DMS79 (cell line): ENCODE results near the gene USP21.
"Not testable (repeated sequence)": the region's sequence is repeated elsewhere in the genome, so short reads cannot be mapped to it uniquely, and the experiment has no call there.

Source experiments
- DNase-seq: peaks from one replicate; lab custom pipeline; 2025; lab: John Stamatoyannopoulos, UW

Gene USP21, protein sequence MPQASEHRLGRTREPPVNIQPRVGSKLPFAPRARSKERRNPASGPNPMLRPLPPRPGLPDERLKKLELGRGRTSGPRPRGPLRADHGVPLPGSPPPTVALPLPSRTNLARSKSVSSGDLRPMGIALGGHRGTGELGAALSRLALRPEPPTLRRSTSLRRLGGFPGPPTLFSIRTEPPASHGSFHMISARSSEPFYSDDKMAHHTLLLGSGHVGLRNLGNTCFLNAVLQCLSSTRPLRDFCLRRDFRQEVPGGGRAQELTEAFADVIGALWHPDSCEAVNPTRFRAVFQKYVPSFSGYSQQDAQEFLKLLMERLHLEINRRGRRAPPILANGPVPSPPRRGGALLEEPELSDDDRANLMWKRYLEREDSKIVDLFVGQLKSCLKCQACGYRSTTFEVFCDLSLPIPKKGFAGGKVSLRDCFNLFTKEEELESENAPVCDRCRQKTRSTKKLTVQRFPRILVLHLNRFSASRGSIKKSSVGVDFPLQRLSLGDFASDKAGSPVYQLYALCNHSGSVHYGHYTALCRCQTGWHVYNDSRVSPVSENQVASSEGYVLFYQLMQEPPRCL

GRCh38 chr1:161159087-161159912, at the start of gene USP21:
Gene USP21, plus strand, starts transcription at chr1:161159500. Its CDS starts 1,141 bp downstream, at chr1:161160641.
- DNase-seq, result peak; percentile 73

DNA sequence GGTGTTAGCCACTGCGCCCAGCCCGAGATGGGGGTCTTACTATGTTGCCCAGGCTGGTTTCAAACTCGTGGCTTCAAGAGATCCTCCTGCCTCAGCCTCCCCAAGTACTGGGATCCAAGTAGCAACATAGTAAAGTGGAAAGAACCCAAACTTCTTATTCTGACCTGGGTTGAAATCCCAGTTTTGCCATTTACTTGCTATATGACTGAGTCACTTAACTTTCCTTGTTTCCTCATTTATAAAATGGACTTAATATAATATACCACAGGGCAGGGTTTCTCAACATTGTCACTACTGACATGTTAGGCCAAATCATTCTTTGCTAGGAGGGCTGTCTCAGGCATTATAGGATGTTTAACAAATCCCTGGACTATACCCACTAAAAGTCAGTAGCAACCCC, 48.2 kb upstream of the USP21 start:
- DNase-seq, result no peak

DNA sequence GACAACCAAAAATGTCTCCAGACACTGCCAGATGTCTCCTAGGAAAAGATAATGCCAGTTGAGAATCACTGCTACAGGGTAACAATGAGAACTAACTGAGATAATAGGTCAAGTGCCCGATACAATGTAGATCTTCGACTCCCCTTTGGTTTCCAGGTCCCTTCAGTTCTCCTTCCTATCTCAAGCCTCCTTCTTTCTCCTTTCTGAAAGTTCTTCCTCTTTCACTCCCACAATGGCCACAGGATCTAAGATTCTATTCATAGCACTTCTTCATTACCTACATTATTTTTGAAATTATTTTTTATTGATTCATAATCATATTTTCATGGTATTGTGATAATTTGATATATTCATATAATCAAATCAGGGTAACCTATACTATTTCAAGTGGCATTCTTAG, 47.8 kb upstream of the USP21 start:
- no peak for DNase-seq

- DNase-seq, result no peak
Observed at GRCh38 chr1:161113915-161114314, 45.4 kb upstream of the USP21 start.

GRCh38 chr1:161114556-161114955, 44.7 kb upstream of the USP21 start:
- DNase-seq, result no peak

GRCh38 chr1:161115132-161115711, 44.1 kb upstream of the USP21 start:
- DNase-seq, result no peak

DNA sequence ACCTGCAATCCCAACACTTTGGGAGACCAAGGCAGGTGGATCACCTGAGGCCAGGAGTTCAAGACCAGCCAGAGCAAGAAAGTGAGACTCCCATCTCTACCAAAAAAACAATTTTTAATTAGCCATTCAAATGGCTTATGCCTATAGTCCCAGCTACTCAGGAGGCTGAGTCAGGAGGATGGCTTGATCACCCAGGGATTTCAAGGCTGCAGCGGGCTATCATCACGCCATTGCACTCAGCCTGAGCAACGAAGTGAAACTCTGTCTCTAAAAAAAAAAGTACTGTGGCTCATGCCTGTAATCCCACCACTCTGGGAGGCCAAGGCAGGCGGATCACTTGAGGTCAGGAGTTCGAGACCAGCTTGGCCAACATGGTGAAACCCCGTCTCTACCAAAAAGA, 43.3 kb upstream of the USP21 start:
- DNase-seq, result not testable (repeated sequence)

DNA sequence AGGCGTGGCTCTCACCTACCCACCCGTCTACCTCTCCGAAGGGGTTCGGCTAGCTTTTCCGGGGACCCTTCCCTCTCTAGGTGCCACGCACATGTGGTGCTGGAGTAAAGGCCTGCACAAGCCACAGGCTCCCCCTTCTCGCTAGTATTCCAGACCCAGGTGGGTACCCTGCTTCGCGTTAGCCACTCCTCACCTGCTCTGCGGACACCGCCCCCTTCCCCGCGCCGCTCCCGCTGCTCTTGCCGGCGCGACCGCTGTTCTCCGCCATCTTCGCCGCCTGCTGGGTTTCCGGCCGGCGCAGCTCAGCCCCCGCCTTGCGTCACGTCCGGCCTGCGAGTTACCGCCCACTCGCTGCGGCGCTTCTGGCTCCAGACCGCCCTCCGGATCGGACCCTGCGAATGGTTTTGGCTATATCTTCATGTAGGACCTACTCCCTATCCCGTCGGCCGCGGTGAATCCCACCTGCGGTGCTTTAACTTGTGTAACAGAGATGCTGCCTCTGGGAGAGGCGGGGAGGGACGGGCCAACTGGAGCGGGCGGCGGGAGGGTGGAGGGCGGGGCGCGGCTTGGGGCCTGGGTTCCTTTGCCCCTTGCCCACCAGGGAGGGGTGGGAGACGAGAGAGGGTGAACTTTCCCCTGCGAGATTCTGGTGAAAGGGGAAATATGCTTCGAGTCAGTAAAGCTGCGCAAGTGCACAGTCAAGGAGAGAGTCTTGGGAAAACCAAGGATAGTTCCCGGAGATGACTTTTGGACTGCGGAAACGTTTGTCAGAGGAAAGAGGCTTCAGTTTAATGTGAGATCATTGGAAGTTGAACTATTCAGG, 41.3 kb upstream of the USP21 start, which contains the start of the genes NIT1 and PFDN2:
Gene NIT1, plus strand, starts transcription at position 347 of the 823 bp plus-strand sequence. Its CDS starts 72 bp downstream, at position 419.
Gene PFDN2, minus strand, starts transcription at position 279 of the 823 bp plus-strand sequence. Its CDS starts 11 bp downstream, at position 268.
- peak; percentile 67 for DNase-seq

GRCh38 chr1:161119092-161119903, 40.0 kb upstream of the USP21 start:
- DNase-seq, result no peak

DNA sequence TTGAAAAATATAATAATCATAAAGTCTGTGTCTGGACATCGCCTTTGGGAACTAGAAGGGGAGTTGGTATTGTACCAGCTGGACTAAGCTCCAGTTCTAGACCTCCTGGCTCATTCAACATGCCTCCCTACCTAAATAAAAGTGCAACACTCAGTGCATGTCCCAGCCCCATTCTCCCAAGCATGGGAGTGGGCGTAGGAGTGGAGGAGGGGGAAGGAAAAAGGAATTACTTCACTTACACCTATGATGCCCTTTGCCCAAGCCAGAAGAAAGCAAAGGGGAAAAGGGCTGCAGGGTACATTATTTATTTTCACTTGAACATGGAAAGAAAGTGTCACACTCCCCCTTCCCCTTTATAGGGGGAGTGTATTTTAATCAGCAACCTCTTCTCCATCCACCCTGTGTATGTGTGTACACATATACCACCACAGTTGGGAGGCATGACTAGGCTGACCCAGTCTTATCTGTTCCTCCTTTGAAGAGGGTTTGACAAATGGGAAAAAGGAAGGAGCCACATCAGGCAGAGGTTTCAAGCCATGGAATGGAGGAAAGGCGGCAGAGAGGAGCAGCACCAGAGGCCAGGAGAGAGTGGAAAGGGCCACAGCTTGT, 38.2 kb upstream of the USP21 start:
- DNase-seq, result no peak

DNA sequence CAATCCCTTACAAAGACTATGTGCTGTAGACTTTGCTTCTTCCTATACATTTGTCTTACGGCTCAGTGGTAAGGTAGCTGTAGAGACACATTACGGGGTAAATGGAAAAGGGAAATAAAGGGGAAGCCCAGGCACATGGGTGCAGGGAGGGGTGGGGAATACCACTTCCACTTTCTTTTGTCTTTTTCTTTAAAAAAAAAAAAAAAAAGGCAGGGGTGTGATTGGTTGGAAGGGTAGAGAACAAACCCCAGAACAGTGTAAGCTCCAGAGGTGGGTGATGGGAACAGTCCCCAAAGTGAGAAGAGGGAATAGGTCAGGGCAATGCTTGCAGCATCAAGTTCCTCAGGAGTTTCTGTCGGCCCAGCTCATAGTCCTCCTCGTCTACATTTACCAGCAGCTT, 37.5 kb upstream of the USP21 start:
- DNase-seq, result no peak

GRCh38 chr1:161122967-161123366, 36.3 kb upstream of the USP21 start:
- DNase-seq, result no peak

DNA sequence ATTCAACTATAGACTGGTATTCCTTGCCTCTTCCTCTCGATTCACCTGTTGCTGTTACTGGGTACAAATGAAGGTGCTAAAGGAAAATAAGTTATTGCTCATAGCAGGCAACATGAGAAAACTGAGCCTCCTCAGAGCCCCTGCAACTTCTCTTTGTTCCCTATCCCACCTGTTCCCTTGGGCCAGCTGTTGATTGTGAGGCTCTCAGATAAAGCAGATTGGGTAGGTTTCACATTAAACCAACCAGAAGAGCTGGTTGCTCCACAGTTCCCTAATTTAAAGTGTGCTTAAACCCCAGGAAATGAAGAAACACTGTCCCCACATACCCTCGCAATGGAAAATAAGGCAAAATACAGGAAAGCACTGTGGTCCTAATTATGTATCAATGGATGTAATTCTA, 31.7 kb upstream of the USP21 start:
- no peak for DNase-seq

- no peak for DNase-seq
Observed at GRCh38 chr1:161128591-161129420, 30.5 kb upstream of the USP21 start.

GRCh38 chr1:161130266-161130665, 29.0 kb upstream of the USP21 start:
- no peak for DNase-seq

DNA sequence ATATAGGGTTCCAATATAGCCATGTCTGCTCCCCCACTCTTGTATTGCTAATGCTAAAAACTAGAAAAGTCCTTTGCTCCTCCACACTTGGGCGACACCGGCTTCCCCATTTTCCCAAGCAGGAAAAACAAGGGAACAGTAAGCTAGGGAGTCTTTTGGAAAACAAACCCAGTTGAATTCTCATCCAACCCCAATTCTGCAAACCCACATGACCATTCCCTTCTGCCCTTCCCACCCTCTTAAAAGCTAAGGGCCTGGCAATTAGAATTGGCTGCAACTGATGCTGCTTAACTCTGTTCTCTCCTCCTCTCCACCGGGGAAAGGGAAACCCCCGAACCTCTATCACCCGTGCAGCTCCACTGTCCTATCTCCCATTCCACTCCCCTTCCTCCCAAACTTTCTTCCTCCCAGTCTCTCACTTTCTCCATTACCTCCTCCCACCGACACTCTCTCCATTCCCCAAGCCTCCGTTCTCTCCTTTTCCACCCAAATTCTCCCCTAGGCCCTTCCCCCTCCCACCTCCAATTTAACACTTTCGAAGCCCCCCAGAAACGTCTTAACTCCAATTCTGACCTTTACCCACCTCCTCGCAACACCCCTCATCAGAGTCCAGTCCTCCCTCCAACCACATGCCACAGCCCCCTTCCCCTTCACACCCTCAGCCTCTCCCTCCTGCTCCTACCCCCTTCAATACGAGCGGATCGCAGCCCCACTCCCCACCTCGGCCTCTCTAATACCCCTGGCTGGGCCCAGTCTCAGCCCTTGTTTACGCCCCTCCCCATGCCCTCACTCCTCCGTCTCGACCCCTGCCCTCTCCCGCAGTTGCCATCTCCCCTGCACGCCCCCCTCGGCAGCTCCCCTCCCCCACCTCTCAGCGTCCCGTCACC, 27.5 kb upstream of the USP21 start:
- DNase-seq, result no peak

GRCh38 chr1:161132410-161133219, 26.7 kb upstream of the USP21 start, which contains the start of gene DEDD:
Gene DEDD, minus strand, starts transcription at chr1:161132667. Its CDS starts 8,205 bp downstream, at chr1:161124462.
- DNase-seq, result peak; percentile 98
